Measurements from ENCODE around the gene AQP12B. TPM values are rescaled to one million over a fixed set of nuclear protein-coding genes. Genes with fewer than 3 reads are reported as not detected.
"Not testable (repeated sequence)": the region's sequence is repeated elsewhere in the genome, so short reads cannot be mapped to it uniquely, and the experiment has no call there.

The AQP12B gene
- total RNA-seq, 2 donors from 2014 or later: not detected

DNA sequence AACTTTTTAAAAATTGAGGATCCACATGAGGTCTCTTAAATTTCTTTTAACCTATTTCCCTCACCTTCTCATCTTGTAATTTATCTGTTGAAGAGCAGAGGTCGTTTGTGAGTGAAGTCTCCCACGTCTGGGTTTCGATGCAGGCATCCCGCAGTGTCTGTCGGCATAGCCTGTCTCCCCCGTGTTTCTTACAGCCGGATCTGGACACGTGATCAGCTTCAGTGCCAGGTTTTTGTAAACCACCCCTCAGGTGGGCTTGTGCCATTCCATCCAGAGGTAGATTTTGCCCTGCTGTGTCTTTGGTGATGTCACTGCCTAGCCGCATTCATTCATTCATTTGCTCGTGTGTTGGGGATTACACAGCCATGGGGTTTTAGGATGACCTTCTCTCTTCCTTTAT lies 25.1 kb upstream of the AQP12B start:
- no peak overlapping the region for H3K27ac Mint-ChIP-seq
- DNase-seq (ENCODE audit: low spot score in 2 of 2) (no peak), ATAC-seq (no peak)

DNA sequence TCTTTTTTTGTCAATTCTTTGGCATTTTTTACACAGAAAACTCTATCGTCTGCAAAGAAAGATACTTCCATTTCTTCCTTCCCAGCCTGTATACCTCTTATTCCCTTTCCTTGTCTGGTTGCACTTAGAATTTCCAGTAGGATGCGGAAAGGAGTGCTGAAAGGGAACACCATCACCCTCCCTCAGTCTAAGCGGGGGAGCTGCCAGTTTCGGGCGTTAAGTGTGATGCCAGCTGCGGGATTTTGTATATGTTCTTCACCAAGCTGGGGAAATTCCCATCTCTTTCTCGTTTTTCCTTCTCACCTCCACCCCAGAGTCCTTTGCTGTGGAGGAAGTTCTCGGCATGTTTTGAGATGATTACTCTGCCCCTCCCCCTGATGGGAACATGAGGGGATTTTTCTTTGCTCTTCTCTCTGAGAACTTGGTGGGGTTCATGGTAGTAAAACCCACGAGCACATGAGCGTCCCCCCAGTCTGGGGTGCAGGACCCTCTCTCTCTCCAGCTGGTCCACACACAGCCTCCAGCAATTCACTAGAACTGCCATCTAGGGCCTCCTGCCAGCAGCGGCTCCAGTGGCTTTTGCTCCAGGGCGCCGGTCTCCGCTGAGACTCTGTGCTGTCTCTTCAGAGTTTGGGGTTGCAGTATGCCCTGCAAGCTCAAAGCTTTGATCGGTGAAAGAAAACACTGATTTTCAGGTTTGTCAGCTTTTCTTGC lies 24.5 kb upstream of the AQP12B start:
- ATAC-seq: no peak
- H3K9me3 Mint-ChIP-seq: no peaks in the 10 kb centered on the region
- no peak overlapping the region for H3K27ac Mint-ChIP-seq
- H3K36me3 Mint-ChIP-seq: no peaks in the 10 kb centered on the region
- DNase-seq (ENCODE audit: low spot score in 2 of 2): no peak

More for the DNA sequence above, 25.1 kb upstream of the AQP12B start:
- Mint-ChIP-seq H3K9me3 (no peaks in the 10 kb centered on the region), H3K36me3 (no peaks in the 10 kb centered on the region)

DNA sequence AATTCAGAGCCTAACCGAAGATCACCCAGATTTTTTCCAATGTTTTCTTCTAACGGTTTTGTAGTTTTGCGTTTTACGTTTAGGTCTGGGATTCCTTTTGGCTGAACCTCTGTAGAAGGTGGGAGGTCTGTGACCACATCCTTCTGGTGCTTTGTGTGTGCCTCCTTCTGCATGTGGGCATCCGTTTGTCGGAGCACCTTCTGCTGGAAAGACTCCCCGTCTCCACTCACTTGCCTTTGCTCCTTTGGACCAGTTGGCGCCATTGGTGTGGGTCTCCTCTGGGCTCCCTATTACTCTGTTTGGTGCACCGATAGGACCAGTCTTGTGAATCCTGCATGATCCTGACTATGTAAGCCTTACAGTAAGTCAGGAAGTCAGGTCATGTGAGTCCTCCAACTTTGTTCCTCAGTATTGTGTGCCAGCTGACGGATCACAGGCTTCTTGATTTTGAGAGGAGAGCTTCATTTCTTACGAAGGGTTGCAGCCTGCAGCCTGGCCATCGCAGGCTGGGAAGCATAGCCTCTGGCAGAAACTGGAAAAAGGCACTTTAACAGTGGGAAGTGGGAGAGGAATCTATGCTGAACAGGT lies 22.6 kb upstream of the AQP12B start:
- Mint-ChIP-seq H3K9me3 (no peaks in the 10 kb centered on the region), H3K27ac (no peak overlapping the region), H3K36me3 (no peaks in the 10 kb centered on the region)
- DNase-seq (ENCODE audit: low spot score in 2 of 2) (no peak), ATAC-seq (no peak)

DNA sequence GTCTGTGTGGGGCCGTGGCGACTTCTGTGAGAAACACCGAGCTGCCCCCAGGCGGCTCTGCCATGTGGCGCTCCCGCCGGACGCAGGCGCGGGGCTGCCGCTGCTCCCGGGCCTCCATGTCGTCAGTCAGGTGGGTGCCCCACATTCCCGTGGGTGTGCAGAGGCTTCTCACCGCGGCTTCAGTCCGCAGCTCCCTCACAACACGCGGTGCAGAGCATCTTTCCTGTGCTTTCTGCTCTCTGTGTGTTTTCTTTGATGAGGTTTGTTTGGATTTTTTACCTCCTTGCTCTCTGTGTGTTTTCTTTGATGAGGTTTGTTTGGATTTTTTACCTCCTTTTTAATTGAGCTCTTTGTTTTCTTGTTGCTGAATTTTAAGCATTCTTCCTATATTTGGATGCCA lies 22.0 kb upstream of the AQP12B start:
- DNase-seq (ENCODE audit: low spot score in 2 of 2) (peak in 1 of 2 donors; percentile 23), ATAC-seq (peak; percentile 34 to 64)
- Mint-ChIP-seq H3K27ac (peak overlapping the region in 1 of 2 donors; percentile 5), H3K36me3 (no peaks in the 10 kb centered on the region), H3K9me3 (no peaks in the 10 kb centered on the region)

DNA sequence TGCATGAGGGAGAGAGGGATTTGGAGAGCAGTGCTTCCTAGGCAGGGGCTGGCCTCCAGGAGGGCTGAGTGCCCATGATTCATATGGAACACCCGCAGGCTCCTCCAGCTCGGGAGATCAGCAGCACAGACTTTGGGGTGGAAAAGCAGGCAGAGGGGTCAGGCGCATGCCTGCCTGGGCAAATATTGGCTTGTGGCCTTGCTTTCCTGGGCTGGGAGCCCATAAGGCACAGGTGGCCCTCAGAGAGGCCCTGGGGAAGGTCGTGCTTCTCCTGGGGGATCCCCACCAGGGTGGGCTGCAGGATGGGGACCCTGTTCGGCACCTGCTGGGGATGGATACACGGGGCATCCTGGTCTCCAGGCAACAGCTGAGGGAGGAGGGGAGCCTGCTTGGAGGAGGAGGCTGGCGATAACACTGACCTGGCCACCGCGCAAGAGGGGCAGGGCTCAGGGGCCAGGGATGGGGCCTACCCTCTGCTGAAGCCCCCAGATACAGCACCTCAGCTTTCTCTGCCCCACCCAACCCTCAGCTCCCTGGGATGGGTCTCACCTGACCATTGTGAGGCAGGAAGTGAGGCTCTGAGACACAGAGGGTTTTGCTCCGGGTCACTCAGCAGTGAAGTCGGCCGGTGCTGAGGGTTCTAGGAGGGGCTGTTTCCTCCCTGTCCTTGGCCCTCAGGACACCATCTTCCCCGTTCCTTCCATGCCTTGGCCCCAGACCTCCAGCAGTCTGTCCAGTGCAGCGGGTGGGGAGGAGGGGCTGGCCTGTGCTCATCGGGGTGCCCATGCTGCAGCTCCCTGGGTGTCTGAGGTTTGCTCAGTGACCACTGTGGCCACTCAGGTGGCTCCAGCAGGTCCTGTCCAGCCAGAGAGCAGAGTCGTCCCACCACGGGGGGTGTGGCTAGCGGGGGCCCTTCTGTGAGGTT lies 21.0 kb upstream of the AQP12B start:
- DNase-seq (ENCODE audit: low spot score in 2 of 2): no peak
- no peak for ATAC-seq
- Mint-ChIP-seq H3K9me3 (no peaks in the 10 kb centered on the region), H3K27ac (no peak overlapping the region), H3K36me3 (no peaks in the 10 kb centered on the region)

DNA sequence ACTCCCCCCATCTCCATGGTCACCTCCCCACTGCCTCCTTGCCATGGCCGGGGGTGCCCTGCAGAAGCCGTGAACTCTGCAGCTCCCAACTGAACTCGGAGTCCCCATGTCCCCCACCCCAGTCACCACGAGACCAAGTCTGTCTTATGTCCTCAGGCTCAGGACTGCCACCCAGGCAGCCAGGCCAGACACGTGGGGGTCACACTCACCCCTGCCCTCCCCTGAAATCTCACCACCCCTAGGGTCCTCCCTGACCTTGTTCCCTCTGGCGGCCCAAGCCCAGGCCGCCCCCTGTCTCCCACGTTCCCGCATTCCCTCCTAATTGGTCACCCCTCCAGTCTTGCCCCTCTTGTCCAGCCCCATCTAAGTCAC lies 19.9 kb upstream of the AQP12B start:
- Mint-ChIP-seq H3K36me3 (no peaks in the 10 kb centered on the region), H3K27ac (no peak overlapping the region), H3K9me3 (no peaks in the 10 kb centered on the region)
- DNase-seq (ENCODE audit: low spot score in 2 of 2) (no peak), ATAC-seq (no peak)

DNA sequence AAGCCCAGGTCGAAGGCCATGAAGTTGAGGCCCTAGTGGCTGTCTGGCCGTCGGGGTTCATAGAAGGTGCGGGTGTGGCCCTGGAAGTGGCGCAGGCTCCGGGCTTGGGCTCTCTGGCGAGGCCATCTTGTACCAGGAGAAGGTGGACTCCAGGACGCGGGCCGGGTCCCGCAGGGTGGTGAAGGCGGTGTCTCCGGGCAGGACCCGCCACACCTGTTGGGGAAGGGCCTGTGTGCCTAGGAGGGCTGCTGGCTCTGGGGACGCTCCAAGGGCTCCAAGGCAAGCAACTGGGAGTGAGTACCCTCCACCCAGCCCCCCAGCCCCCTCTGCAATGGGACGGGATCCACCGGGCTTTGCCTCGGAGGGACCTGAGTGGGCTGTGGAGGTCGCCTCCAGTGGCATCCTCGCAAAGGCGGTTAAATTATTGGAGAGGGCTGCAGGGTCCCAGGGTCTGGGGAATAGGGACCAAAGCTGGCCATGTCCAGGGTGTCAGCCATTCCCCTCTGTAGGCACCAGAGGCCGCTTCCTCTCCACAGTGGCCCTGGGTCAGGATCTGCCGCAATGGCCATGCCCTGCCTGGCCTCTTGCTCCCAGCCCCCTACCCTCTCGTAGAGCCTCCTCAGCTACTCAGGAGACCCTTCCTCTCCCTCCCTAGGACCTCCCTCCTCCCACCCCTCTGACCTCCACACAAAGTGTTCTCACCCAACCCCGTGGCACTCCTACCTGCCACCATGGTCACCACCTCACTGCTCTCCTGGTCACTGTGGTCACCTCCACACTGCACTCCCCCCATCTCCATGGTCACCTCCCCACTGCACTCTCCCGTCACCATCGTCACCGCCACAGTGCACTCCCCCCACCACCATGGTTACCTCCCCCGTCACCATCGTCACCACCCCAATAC lies 19.3 kb upstream of the AQP12B start:
- Mint-ChIP-seq H3K36me3 (no peaks in the 10 kb centered on the region), H3K27ac (no peak overlapping the region), H3K9me3 (no peaks in the 10 kb centered on the region)
- ATAC-seq: no peak
- no peak for DNase-seq (ENCODE audit: low spot score in 2 of 2)

DNA sequence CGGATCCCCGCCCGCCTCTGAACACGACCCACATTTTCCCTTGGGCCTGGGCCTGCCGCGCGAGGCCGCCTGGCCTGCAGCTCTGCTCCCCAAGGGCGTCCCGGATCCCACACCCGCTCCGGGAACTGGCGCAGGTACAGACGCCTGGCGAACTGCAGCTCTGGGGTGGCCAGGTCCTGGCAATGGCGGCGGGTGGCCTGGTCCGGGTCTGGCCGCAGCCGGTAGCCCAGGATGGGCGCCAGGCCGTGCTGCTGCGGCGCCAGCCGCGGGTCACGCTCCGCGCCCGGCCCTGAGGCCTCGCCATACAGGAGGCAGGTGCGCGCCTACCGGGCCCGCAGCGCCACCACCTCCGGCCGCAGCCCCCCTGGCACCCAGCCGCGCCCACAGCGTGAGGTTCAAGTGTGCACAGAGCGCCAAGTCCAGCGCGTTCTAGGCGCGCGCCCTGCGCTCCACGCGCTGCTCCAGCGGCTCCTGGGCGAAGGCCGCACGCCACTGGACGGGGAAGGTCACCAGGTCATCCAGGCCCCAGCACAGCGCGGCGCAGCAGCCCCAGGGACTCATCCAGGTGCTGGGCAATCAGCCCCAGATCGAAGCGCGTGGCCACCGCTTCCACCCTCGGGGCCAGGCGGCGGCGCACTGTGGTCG lies 18.5 kb upstream of the AQP12B start:
- Mint-ChIP-seq H3K27ac (no peak overlapping the region), H3K9me3 (no peaks in the 10 kb centered on the region), H3K36me3 (no peaks in the 10 kb centered on the region)
- peak in 1 of 2 donors; percentile 48 for DNase-seq (ENCODE audit: low spot score in 2 of 2)
- no peak for ATAC-seq

DNA sequence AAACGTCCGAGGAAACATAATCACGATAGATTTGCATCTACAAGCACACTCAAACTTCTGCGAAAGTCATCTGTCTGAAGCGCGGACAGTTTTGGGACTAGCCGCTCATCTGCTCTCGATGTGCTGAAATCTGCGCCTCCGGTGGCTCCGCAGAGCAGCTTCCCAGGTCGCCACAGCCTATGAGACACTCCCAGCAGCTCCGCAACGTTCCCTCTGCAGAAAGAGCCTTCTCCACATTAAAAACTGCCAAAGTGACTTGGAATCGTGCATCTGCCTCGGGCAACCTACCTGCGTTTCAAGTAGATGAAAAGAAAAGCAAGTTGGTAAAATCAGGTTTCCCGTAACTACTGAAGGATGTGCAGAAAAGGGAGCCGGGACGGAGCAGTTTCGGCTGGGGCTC lies 17.9 kb upstream of the AQP12B start:
- not testable (repeated sequence) for H3K27ac Mint-ChIP-seq, H3K36me3 Mint-ChIP-seq

DNA sequence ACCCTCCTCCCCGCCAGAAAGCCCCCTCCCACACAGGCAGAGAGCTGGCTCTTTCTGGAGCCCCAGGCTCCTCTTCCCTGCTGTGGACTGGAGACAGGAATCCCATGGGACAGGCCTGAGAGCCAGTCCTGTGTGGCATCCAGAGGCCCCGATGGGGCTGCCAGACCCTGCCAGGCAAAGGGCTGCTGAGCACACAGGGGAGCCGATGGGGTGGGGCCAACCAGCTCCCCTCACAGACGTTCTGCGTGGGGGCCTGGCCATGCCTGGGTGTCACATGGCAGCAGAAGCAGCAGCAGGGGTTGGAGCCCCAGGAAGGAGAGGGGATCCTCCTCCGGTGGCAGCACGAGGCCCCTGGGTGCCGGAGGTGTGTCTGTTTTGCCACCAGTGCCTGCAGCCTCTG lies 17.1 kb upstream of the AQP12B start:
- not testable (repeated sequence) for H3K27ac Mint-ChIP-seq; H3K9me3 Mint-ChIP-seq; DNase-seq (ENCODE audit: low spot score in 2 of 2); H3K36me3 Mint-ChIP-seq; ATAC-seq

More for the DNA sequence above, 17.9 kb upstream of the AQP12B start:
- DNase-seq (ENCODE audit: low spot score in 2 of 2); H3K9me3 Mint-ChIP-seq; ATAC-seq: not testable (repeated sequence)

DNA sequence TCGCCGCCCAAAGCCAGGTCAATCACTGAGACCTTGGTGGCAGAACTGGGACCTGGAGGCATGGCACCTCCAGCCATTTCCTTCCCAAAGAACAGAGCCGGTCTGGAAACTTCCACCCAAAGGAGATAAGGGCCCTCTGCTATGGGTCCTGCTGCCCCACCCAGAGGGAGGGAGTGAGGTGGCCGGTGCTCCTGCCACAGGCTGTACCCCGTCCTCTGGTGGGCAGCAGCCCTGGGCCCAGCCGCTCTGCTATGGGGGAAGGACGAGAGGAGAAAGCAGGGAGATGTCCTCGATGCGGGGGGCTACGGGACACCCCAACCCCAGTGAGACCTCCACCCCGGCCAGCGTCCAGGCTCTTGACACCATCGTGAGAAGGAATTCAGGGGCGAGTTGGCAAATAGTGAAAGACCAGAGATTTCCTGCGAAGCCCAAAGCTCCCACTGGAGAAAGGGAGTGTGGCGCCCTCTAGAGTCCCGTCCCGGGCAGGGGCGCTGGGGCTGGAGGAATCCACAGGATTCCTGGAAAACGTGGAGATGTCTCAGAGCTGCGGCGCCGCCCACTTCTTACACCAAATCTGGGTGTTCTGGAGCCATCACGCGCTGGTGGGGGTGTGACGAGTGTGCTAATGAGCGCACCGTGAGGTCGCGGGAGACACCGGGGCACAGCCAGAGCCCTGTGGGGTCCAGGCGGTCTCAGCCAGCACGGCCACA lies 16.3 kb upstream of the AQP12B start:
- not testable (repeated sequence) for H3K27ac Mint-ChIP-seq, H3K9me3 Mint-ChIP-seq, H3K36me3 Mint-ChIP-seq
- peak; percentile 18 to 40 for ATAC-seq
- peak in 1 of 2 donors; percentile 53 for DNase-seq (ENCODE audit: low spot score in 2 of 2)

DNA sequence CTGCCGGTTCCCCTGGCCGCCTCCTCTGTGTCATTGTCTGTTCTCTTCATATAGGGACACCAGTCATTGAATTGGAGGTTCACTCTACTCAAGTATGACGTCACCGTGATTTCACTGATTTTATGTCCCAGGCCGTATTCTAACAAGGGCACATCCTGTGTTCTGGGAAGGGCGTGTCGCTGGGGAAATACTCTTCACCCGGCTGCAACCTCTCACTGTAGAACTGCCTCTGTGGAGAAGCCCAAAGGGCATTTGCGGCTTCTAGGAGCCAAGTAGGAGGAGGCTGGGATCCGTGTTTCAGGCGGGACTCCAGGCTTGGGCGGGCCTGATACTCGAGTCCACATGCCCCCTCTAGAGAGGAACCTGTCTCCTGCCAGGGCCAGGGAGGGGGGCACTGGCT lies 13.8 kb upstream of the AQP12B start:
- not testable (repeated sequence) for H3K9me3 Mint-ChIP-seq; ATAC-seq; H3K36me3 Mint-ChIP-seq; DNase-seq (ENCODE audit: low spot score in 2 of 2); H3K27ac Mint-ChIP-seq

DNA sequence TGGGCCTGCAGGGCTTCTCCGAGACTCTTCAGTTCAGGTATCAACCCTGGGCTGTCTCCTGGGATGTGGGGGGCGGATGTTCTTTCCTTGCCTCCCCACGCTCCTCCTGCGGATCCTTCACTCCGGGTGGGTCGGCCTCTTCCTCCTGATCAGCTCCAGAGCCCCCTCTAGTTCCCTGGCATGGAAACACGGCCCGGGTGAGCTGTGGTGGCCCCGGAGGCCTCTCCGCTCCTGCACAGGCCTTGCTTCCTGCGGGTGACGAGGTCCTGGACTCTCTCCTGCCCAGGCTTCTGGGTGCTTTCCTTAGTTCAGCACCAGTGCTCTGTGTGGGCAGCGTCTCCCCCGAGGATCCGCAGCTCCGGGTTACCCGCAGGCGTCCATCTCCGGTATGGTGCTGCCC lies 12.9 kb upstream of the AQP12B start:
- not testable (repeated sequence) for H3K9me3 Mint-ChIP-seq; ATAC-seq; H3K27ac Mint-ChIP-seq; DNase-seq (ENCODE audit: low spot score in 2 of 2); H3K36me3 Mint-ChIP-seq

DNA sequence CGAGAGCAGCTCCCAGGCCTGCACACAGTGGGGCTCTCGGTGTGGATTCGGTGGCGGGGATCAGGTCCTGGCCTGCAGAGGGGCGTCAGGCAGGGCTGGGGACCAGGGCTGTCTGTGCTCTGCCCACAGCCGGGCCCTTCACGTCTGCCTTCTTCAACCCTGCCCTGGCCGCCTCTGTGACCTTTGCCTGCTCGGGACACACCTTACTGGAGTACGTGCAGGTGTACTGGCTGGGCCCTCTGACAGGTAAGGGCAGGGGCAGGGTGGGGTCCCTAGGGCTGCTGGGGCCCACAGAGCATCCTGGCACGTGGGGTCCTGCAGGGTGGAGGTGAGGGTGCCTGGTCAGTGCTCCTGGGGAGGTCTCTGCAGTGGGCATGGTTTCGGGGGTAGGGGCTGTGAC lies 11.6 kb upstream of the AQP12B start:
- not testable (repeated sequence) for DNase-seq (ENCODE audit: low spot score in 2 of 2); H3K9me3 Mint-ChIP-seq; H3K27ac Mint-ChIP-seq; H3K36me3 Mint-ChIP-seq; ATAC-seq

Data from activated naive CD4-positive, alpha-beta T cell treated with anti-CD3 and anti-CD28 coated beads, Interleukin-2, amount 50 U/mL, for 72 hours (primary cell).